K562 (cell line): ENCODE measurements around the gene TRIM38. TPM values are rescaled to one million over a fixed set of nuclear protein-coding genes. Genes with fewer than 3 reads are reported as not detected.

Experiments used
- ATAC-seq: fragments of 200-7000 bp; cut with Tn5 transposase; 3 replicates; pipeline ENCODE4 v1.9.1; 2020; ENCODE audit warnings: moderate library complexity
- BruUV-seq: library from RNA; stranded (reverse); fragments of 400-500 nt; replicated peaks from 2 replicates; lab custom pipeline; 2021; lab: Mats Ljungman, UMichigan
- CTCF ChIA-PET: fragments of 300-600 bp; formaldehyde crosslinking; extraction: SDS; loops from one replicate; lab custom pipeline; 2021; ENCODE audit warnings: low intra/inter-chr PET ratio; lab: Yijun Ruan, JAX
- POLR2A ChIA-PET: fragments of 300-600, 350-650 bp; sonication (Branson Sonifier 250); formaldehyde crosslinking; extraction: SDS; loops from one replicate; lab custom pipeline; 2021; ENCODE audit warnings: antibody characterized with exemption, inconsistent platforms; lab: Yijun Ruan, JAX
- DNase-seq, 4 experiments: peaks; one replicate each; pipeline versions ENCODE4 v3.0.0 to v3.0.0-alpha.2; 2011 to 2018; ENCODE audit warnings: low spot score in 3 of 4, mixed read lengths in 3 of 4; ENCODE audit errors: extremely low read depth in 1 of 4
- FAIRE-seq: peaks from 2 replicates; lab custom pipeline; 2011; peaks lifted over from hg19 to GRCh38; lab: Jason Lieb, UNC
- H2AFZ ChIP-seq: 2 replicates; pipeline ENCODE4 v1.6.0; 2011; ENCODE audit warnings: low read depth, low read length, control low read depth, inconsistent platforms
- H3K27ac ChIP-seq: fragments of 200-600 bp; 3 replicates; pipeline ENCODE4 v1.8.0; 2011; ENCODE audit warnings: low read depth, mild to moderate bottlenecking, control low read depth, inconsistent platforms, low read length, moderate library complexity, mixed read lengths; ENCODE audit errors: extremely low read depth
- H3K27me3 ChIP-seq, 2 experiments: fragments of 300-600 bp in 1 of 2; 2 replicates in 1 of 2; 3 replicates in 1 of 2; pipeline versions ENCODE4 v1.6.0 to v1.8.0; 2011; ENCODE audit warnings: inconsistent platforms in 2 of 2, low read length in 2 of 2, mild to moderate bottlenecking in 1 of 2, mixed read lengths in 1 of 2, moderate library complexity in 1 of 2; ENCODE audit not compliant: control insufficient read depth in 2 of 2, insufficient read depth in 2 of 2
- H3K36me3 ChIP-seq: fragments of 300-600 bp; 3 replicates; pipeline ENCODE4 v1.8.0; 2011; ENCODE audit warnings: mild to moderate bottlenecking, low read length, inconsistent platforms; ENCODE audit not compliant: control insufficient read depth, insufficient read depth
- H3K4me1 ChIP-seq, 2 experiments: fragments of 200-600 bp in 1 of 2; replicated peaks in 1 of 2; 2 replicates in 1 of 2; 3 replicates in 1 of 2; pipeline versions ENCODE4 v1.5.1 to v1.8.0; 2011; ENCODE audit warnings: inconsistent platforms in 2 of 2, low read length in 2 of 2, mild to moderate bottlenecking in 1 of 2, mixed read lengths in 1 of 2, moderate library complexity in 1 of 2; ENCODE audit not compliant: control insufficient read depth in 2 of 2, insufficient read depth in 2 of 2
- H3K4me2 ChIP-seq: 2 replicates; pipeline ENCODE4 v1.6.1; 2011; ENCODE audit warnings: low read length, control low read depth, inconsistent platforms, mixed read lengths; ENCODE audit not compliant: insufficient read depth
- H3K4me3 ChIP-seq: fragments of 200-600 bp; sonication (generic), shearing (Covaris generic); 2 replicates; pipeline ENCODE4 v1.5.1; 2016; ENCODE audit warnings: control low read depth, inconsistent platforms
- H3K79me2 ChIP-seq: fragments of 200-600 bp; 3 replicates; pipeline ENCODE4 v1.8.0; 2011; ENCODE audit warnings: low read length, inconsistent platforms; ENCODE audit not compliant: control insufficient read depth, insufficient read depth
- H3K9ac ChIP-seq, 2 experiments: 2 replicates each; pipeline versions ENCODE4 v1.6.0 to v1.6.1; 2011; ENCODE audit warnings: low read depth in 2 of 2, low read length in 2 of 2, control low read depth in 1 of 2, inconsistent platforms in 1 of 2, mild to moderate bottlenecking in 1 of 2, mixed read lengths in 1 of 2; ENCODE audit not compliant: insufficient read depth in 1 of 2
- H3K9me1 ChIP-seq: one replicate; pipeline ENCODE4 v1.6.0; 2011; ENCODE audit warnings: inconsistent platforms, mild to moderate bottlenecking, low read length, moderate library complexity; ENCODE audit not compliant: control insufficient read depth, insufficient read depth
- H3K9me3 ChIP-seq: replicated peaks from 2 replicates; pipeline ENCODE4 v1.5.1; 2011; ENCODE audit warnings: low read depth, low read length, inconsistent platforms; ENCODE audit not compliant: control insufficient read depth, insufficient read depth
- H4K20me1 ChIP-seq: replicated peaks from 2 replicates; pipeline ENCODE4 v1.6.1; 2011; ENCODE audit warnings: low read length, inconsistent platforms, mixed read lengths; ENCODE audit not compliant: control insufficient read depth, insufficient read depth
- BCOR ChIP-seq: fragments of 450-650 bp; IDR thresholded peaks from 2 replicates; pipeline ENCODE4 v1.6.1; 2016
- E2F5 ChIP-seq: sonication (generic); formaldehyde crosslinking; IDR thresholded peaks from 2 replicates; pipeline ENCODE4 v1.8.0; 2022; ENCODE audit warnings: mild to moderate bottlenecking, missing genetic modification reagents
- ETS2 ChIP-seq: IDR thresholded peaks from 2 replicates; pipeline ENCODE4 v1.6.1; 2016; ENCODE audit warnings: borderline replicate concordance, missing genetic modification characterization, mild to moderate bottlenecking, moderate library complexity, missing compliant biosample characterization; ENCODE audit not compliant: poor library complexity, severe bottlenecking
- FOSL1 ChIP-seq: fragments of 200-800 bp; sonication (Bioruptor generic); conservative IDR thresholded peaks from 2 replicates; pipeline ENCODE4 v1.6.1; 2016; ENCODE audit warnings: missing genetic modification characterization, missing compliant biosample characterization
- FOXK1 ChIP-seq: sonication (generic); formaldehyde crosslinking; IDR thresholded peaks from 2 replicates; pipeline ENCODE4 v1.8.0; 2022; ENCODE audit warnings: missing genetic modification reagents, mild to moderate bottlenecking, borderline replicate concordance
- HOXB6 ChIP-seq: fragments of 250-450 bp; sonication (Bioruptor Pico); IDR thresholded peaks from 2 replicates; pipeline ENCODE4 v1.5.1; 2022; ENCODE audit warnings: mild to moderate bottlenecking, borderline replicate concordance
- JUN ChIP-seq, 2 experiments: sonication (generic) in 1 of 2; formaldehyde crosslinking in 1 of 2; IDR thresholded peaks; 2 replicates each; pipeline versions ENCODE4 v1.6.1 to v1.8.0; 2012 to 2022; ENCODE audit warnings: borderline replicate concordance in 2 of 2, mild to moderate bottlenecking in 2 of 2, improper control_type of control experiment in 1 of 2, low read depth in 1 of 2, low read length in 1 of 2, missing genetic modification reagents in 1 of 2
- LEF1 ChIP-seq: fragments of 450-650 bp; IDR thresholded peaks from 2 replicates; pipeline ENCODE4 v1.6.1; 2016; ENCODE audit warnings: mild to moderate bottlenecking
- NFE2 ChIP-seq: IDR thresholded peaks from 2 replicates; pipeline ENCODE4 v1.6.1; 2014; ENCODE audit warnings: antibody characterized with exemption, low read depth
- POLR2A ChIP-seq: fragments of 450-650 bp; conservative IDR thresholded peaks from 2 replicates; pipeline ENCODE4 v1.6.1; 2016
- POLR2AphosphoS5 ChIP-seq: IDR thresholded peaks from 2 replicates; pipeline ENCODE4 v1.6.1; 2011; ENCODE audit warnings: mild to moderate bottlenecking, low read depth, low read length, moderate library complexity; ENCODE audit not compliant: control insufficient read depth, insufficient read depth
- RBM22 ChIP-seq: fragments of 200-400 bp; formaldehyde crosslinking; IDR thresholded peaks from 2 replicates; pipeline ENCODE4 v1.6.1; 2018; ENCODE audit warnings: low read length, low read depth; ENCODE audit not compliant: poor library complexity, severe bottlenecking
- RHOXF2B ChIP-seq: fragments of 250-450 bp; sonication (Bioruptor Pico); conservative IDR thresholded peaks from 2 replicates; pipeline ENCODE4 v1.5.1; 2021
- RUNX1 ChIP-seq: sonication (generic); IDR thresholded peaks from 2 replicates; pipeline ENCODE4 v1.6.1; 2016; ENCODE audit warnings: antibody characterized with exemption, low read depth
- SETDB1 ChIP-seq: IDR thresholded peaks from one replicate; pipeline ENCODE4 v1.6.1; 2012; ENCODE audit warnings: low read length, control low read depth, inconsistent platforms
- SMC3 ChIP-seq: conservative IDR thresholded peaks from 2 replicates; pipeline ENCODE4 v1.6.1; 2011; ENCODE audit warnings: low read depth, low read length, improper control_type of control experiment; ENCODE audit not compliant: insufficient read depth
- TCF7 ChIP-seq: sonication (generic); IDR thresholded peaks from 2 replicates; pipeline ENCODE4 v1.6.1; 2016; ENCODE audit warnings: antibody characterized with exemption, borderline replicate concordance
- TCFL5 ChIP-seq: fragments of 250-450 bp; sonication (Bioruptor Pico); conservative IDR thresholded peaks from 2 replicates; pipeline ENCODE4 v1.6.1; 2021; ENCODE audit warnings: mild to moderate bottlenecking, moderate library complexity, matching md5 sums
- TRIM24 ChIP-seq, 2 experiments: fragments of 450-650 bp; IDR thresholded peaks; 2 replicates each; pipeline ENCODE4 v1.6.1; 2016
- ZNF134 ChIP-seq: fragments of 250-450 bp; sonication (Bioruptor Pico); conservative IDR thresholded peaks from 2 replicates; pipeline ENCODE4 v1.4.0; 2020
- ZNF224 ChIP-seq: sonication (generic); formaldehyde crosslinking; IDR thresholded peaks from 2 replicates; pipeline ENCODE4 v1.8.0; 2022; ENCODE audit warnings: mild to moderate bottlenecking, missing genetic modification reagents
- ZNF696 ChIP-seq: fragments of 250-450 bp; sonication (Bioruptor Pico); conservative IDR thresholded peaks from 2 replicates; pipeline ENCODE4 v1.4.0; 2020; ENCODE audit warnings: mild to moderate bottlenecking, moderate library complexity
- WGBS: fragments of 100-300 bp; shearing (Covaris generic); methylation state at CpG from one replicate; pipeline ENCODE4 v1.1.6; 2016; ENCODE audit warnings: low coverage, mixed read lengths; ENCODE audit not compliant: insufficient coverage; ENCODE audit errors: missing lambda C conversion rate; 5-methylcytosine and 5-hydroxymethylcytosine counted together
- in situ Hi-C: fragments of 300-500 bp; cut with MboI; formaldehyde crosslinking; loops from 4 replicates; pipeline ENCODE4 v1.15.0; 2018; ENCODE audit warnings: inconsistent platforms, mixed read lengths
- intact Hi-C: fragments of 100-400 bp; cut with micrococcal nuclease; formaldehyde crosslinking; loops from 2 replicates; pipeline ENCODE4 v1.14.2; 2022
- polyA plus RNA-seq, 8 experiments: library from polyadenylated mRNA; depleted of rRNA in 4 of 8; stranded (reverse) in 5 of 8; unstranded in 3 of 8; fragments of >200 nt; fragmentation: Nextera tagmentation in 2 of 8; fragmentation: Illumina TruSeq in 1 of 8; extraction: Ambion mirVana in 2 of 8; extraction: Trizol in 1 of 8; gene quantifications; 2 replicates each; pipeline versions ENCODE4 v1.2.1 to v1.2.3, GENCODE V29; 2011 to 2014; ENCODE audit warnings: inconsistent platforms in 1 of 8, missing spikeins in 1 of 8
- total RNA-seq, 7 experiments: library from RNA; depleted of rRNA in 6 of 7; stranded (reverse); fragments of >200 nt in 6 of 7; fragmentation: Illumina TruSeq in 2 of 7; extraction: Trizol in 2 of 7; gene quantifications; 2 replicates each; pipeline versions ENCODE4 v1.2.1 to v1.2.3, GENCODE V29; 2011 to 2021; ENCODE audit warnings: low replicate concordance in 1 of 7
- TF ChIP-seq, protein P1 (sequence below): fragments of 250-450 bp; sonication (Bioruptor Pico); IDR thresholded peaks from 2 replicates; pipeline ENCODE4 v1.4.0; 2020; ENCODE audit warnings: mild to moderate bottlenecking

The TRIM38 gene
- total and polyA plus RNA-seq, 9 of the 15 experiments (the other 6 are each of a cell fraction or from before 2014, with no cell fraction given), result 1.7 to 6.7 (median 6.3) TPM

- no peaks in the 10 kb centered on the region for H3K79me2 ChIP-seq
- intact Hi-C loops (no loop called here), in situ Hi-C loops (no loop called here)
- no peaks in the 10 kb centered on the region for H3K9me3 ChIP-seq
- H3K27me3 ChIP-seq, result peaks cover 0 to 10% of the 10 kb centered on the region in 2 experiments; a peak in 1 of 5 replicates
- no peak overlapping the region for H3K4me2 ChIP-seq
- ChIA-PET CTCF (no interaction called here), POLR2A (interaction anchor here (1.0 kb wide), 1 partner anchor 8 kb away, joined by 7 read pairs; no protein-coding TSS in a partner anchor)
- H3K4me3 ChIP-seq, result no peak overlapping the region
- H3K9me1 ChIP-seq, result no peaks in the 10 kb centered on the region
- H3K27ac ChIP-seq, result no peak overlapping the region
- no peak for ATAC-seq
- no peaks in the 10 kb centered on the region for H4K20me1 ChIP-seq
- DNase-seq, result no peak
- BruUV-seq, result no TSS peak
- no peaks in the 10 kb centered on the region for H3K4me1 ChIP-seq
- H2AFZ ChIP-seq, result no peak overlapping the region
- 6% methylated on average over 5 of the region's 5 CpGs for WGBS
- FAIRE-seq, result no peak
- no peaks in the 10 kb centered on the region for H3K36me3 ChIP-seq
- no peak overlapping the region for H3K9ac ChIP-seq
- TF ChIP-seq, protein P1, sequence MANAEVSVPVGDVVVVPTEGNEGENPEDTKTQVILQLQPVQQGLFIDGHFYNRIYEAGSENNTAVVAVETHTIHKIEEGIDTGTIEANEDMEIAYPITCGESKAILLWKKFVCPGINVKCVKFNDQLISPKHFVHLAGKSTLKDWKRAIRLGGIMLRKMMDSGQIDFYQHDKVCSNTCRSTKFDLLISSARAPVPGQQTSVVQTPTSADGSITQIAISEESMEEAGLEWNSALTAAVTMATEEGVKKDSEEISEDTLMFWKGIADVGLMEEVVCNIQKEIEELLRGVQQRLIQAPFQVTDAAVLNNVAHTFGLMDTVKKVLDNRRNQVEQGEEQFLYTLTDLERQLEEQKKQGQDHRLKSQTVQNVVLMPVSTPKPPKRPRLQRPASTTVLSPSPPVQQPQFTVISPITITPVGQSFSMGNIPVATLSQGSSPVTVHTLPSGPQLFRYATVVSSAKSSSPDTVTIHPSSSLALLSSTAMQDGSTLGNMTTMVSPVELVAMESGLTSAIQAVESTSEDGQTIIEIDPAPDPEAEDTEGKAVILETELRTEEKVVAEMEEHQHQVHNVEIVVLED (CRISPR knock-in tag), result no peak
- no peak for TF ChIP-seq SMC3
- TF ChIP-seq FOSL1 (tag), result peak; percentile 76
- no peak for TF ChIP-seq HOXB6 (CRISPR knock-in tag)
- TF ChIP-seq TCFL5 (CRISPR knock-in tag), result no peak
- no peak for TF ChIP-seq ZNF134 (CRISPR knock-in tag)
- TF ChIP-seq TCF7, result no peak
- no peak for TF ChIP-seq ZNF224 (CRISPR knock-in tag)
- no peak for TF ChIP-seq ETS2 (tag)
- no peak for TF ChIP-seq RUNX1
- TF ChIP-seq TRIM24 (IDR thresholded peaks at IDR 0.05), result no peak
- no peak for TF ChIP-seq FOXK1 (CRISPR knock-in tag)
- TF ChIP-seq RBM22, result no peak
- TF ChIP-seq NFE2, result peak; percentile 36; the same call in 1 of the 2 replicates
- TF ChIP-seq POLR2AphosphoS5, result no peak
- TF ChIP-seq E2F5 (CRISPR knock-in tag), result no peak
- TF ChIP-seq SETDB1, result no peak
- TF ChIP-seq BCOR, result no peak
- no peak for TF ChIP-seq POLR2A
- no peak for TF ChIP-seq RHOXF2B (CRISPR knock-in tag)
- peak; percentile 60 for TF ChIP-seq JUN (IDR thresholded peaks at IDR 0.05; ENCODE audit: borderline replicate concordance, low read depth, low read length)
- TF ChIP-seq JUN (CRISPR knock-in tag; IDR thresholded peaks at IDR 0.05; ENCODE audit: borderline replicate concordance), result no peak
- no peak for TF ChIP-seq LEF1
- no peak for TF ChIP-seq ZNF696 (CRISPR knock-in tag)
These were observed 44.4 kb upstream of the TRIM38 start for GRCh38 chr6:25918083-25918683.
